H54 (cell line): ENCODE results near the gene OCLN.
"Not testable (repeated sequence)": the region's sequence is repeated elsewhere in the genome, so short reads cannot be mapped to it uniquely, and the experiment has no call there.

Experiments used
- DNase-seq: peaks from one replicate; pipeline ENCODE4 v3.0.0; 2011; ENCODE audit warnings: low spot score, mixed read lengths; ENCODE audit not compliant: insufficient read length
- FAIRE-seq: peaks from 3 replicates; lab custom pipeline; 2011; peaks lifted over from hg19 to GRCh38; lab: Jason Lieb, UNC
- POLR2A ChIP-seq: IDR thresholded peaks from 2 replicates; pipeline ENCODE4 v1.6.1; 2011; ENCODE audit warnings: low read depth, mild to moderate bottlenecking, low read length

The OCLN gene

GRCh38 chr5:69527128-69527770 is 34.7 kb downstream of the OCLN start:
- no peak for TF ChIP-seq POLR2A
- FAIRE-seq, result no peak
- DNase-seq, result no peak

GRCh38 chr5:69528035-69528434 is 35.4 kb downstream of the OCLN start:
- TF ChIP-seq POLR2A, result no peak
- no peak for DNase-seq
- FAIRE-seq, result no peak

- TF ChIP-seq POLR2A, result no peak
- FAIRE-seq (no peak), DNase-seq (no peak)
Measured at GRCh38 chr5:69528609-69529008, 36.0 kb downstream of the OCLN start.

GRCh38 chr5:69530561-69531405 is 38.2 kb downstream of the OCLN start:
- no peak for TF ChIP-seq POLR2A
- DNase-seq, result no peak
- no peak for FAIRE-seq

- DNase-seq, result no peak
- no peak for TF ChIP-seq POLR2A
- no peak for FAIRE-seq
Measured at GRCh38 chr5:69531406-69531801, 38.8 kb downstream of the OCLN start.

GRCh38 chr5:69537911-69538310 is 45.3 kb downstream of the OCLN start:
- not testable (repeated sequence) for FAIRE-seq, DNase-seq

- not testable (repeated sequence) for FAIRE-seq, DNase-seq
Measured at GRCh38 chr5:69538735-69539134, 46.1 kb downstream of the OCLN start.

GRCh38 chr5:69541347-69541746 is 48.8 kb downstream of the OCLN start:
- FAIRE-seq, DNase-seq: not testable (repeated sequence)

GRCh38 chr5:69542838-69543618 is 50.4 kb downstream of the OCLN start:
- not testable (repeated sequence) for FAIRE-seq, DNase-seq

GRCh38 chr5:69544602-69545001 is 52.0 kb downstream of the OCLN start:
- FAIRE-seq, DNase-seq: not testable (repeated sequence)

- not testable (repeated sequence) for DNase-seq
Measured at GRCh38 chr5:69559908-69560330, 67.3 kb downstream of the OCLN start, which contains the start of gene GTF2H2C. Gene GTF2H2C (plus strand): TSS chr5:69560191. CDS start chr5:69565133, 4,942 bp downstream.

GRCh38 chr5:69560587-69561431 is 68.2 kb downstream of the OCLN start:
- DNase-seq, FAIRE-seq: not testable (repeated sequence)

More at GRCh38 chr5:69559908-69560330, 67.3 kb downstream of the OCLN start, which contains the start of gene GTF2H2C:
- not testable (repeated sequence) for FAIRE-seq
- TF ChIP-seq POLR2A, result peak; percentile 60

GRCh38 chr5:69566172-69566571 is 73.6 kb downstream of the OCLN start:
- not testable (repeated sequence) for FAIRE-seq, DNase-seq

- DNase-seq, FAIRE-seq: not testable (repeated sequence)
Measured at GRCh38 chr5:69568072-69568471, 75.5 kb downstream of the OCLN start.

GRCh38 chr5:69583356-69583755 is 90.8 kb downstream of the OCLN start:
- not testable (repeated sequence) for FAIRE-seq, DNase-seq

GRCh38 chr5:69596114-69596840 is 103.7 kb downstream of the OCLN start:
- FAIRE-seq, DNase-seq: not testable (repeated sequence)

- FAIRE-seq, DNase-seq: not testable (repeated sequence)
Measured at GRCh38 chr5:69601947-69602346, 109.4 kb downstream of the OCLN start.

GRCh38 chr5:69606839-69607238 is 114.2 kb downstream of the OCLN start:
- not testable (repeated sequence) for DNase-seq, FAIRE-seq
